GM12891 (cell line): ENCODE results near the gene PCDH1.

Experiments used
- POLR2A ChIP-seq: IDR thresholded peaks from 2 replicates; pipeline ENCODE4 v1.6.1; 2011; ENCODE audit warnings: low read depth, low read length, control low read depth
- POLR2AphosphoS5 ChIP-seq: IDR thresholded peaks from 2 replicates; pipeline ENCODE4 v1.6.1; 2011; ENCODE audit warnings: low read depth, low read length, control low read depth

- no peak for TF ChIP-seq POLR2AphosphoS5
- TF ChIP-seq POLR2A, result no peak
Measured at GRCh38 chr5:141867139-141867538, 11.1 kb downstream of the PCDH1 start.
